ENCODE measurements around the gene NAB2.

GRCh38 chr12:57085999-57086492 lies 2.9 kb upstream of the NAB2 start:
- TF ChIP-seq CTCF (IDR thresholded peaks at IDR 0.05), result no peak
- TF ChIP-seq POLR2A (IDR thresholded peaks at IDR 0.05), result no peak
